ENCODE data around the gene KRT8. TPM values are rescaled to one million over a fixed set of nuclear protein-coding genes. Genes with fewer than 3 reads are reported as not detected.

The KRT8 gene
- total and polyA plus RNA-seq, 4 experiments from 2014 or later = 0.29 to 1.1 (median 0.64) TPM

DNA sequence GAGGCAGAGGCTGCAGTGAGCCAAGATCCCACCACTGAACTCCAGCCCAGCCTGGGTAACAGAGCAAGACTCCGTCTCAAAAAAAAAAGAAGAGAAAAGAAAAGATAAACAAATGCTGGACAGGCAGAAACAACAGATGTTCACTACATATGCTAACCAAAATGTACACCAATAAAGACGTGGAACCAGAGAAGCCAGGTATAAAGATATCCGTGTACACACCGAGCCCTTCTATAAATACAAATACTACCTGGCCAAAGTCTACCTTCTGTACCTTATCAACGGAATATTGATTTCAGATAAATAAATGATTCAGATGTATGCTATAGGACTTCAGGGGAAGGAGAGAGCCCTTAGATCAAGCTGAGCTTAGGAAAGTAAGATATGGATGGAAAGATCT, 10.8 kb upstream of the KRT8 start:
- Mint-ChIP-seq H3K27me3 (peaks cover 9 to 13% of the 10 kb centered on the region in 2 donors), H3K36me3 (no peaks in the 10 kb centered on the region), H3K4me3 (no peak overlapping the region), H3K4me1 (no peaks in the 10 kb centered on the region), H3K27ac (no peak overlapping the region), H3K9me3 (no peaks in the 10 kb centered on the region)
- Histone ChIP-seq H3K9me3 (ENCODE audit: control insufficient read depth in 1 of 2, low read length in 2 of 2) (no peaks in the 10 kb centered on the region), H3K4me1 (ENCODE audit: insufficient read depth, low read length) (no peaks in the 10 kb centered on the region), H3K27me3 (ENCODE audit: insufficient read depth, low read length) (no peaks in the 10 kb centered on the region), H3K4me3 (ENCODE audit: low read length in 2 of 2) (no peak overlapping the region), H3K36me3 (ENCODE audit: insufficient read depth, low read length) (no peaks in the 10 kb centered on the region), H3K27ac (ENCODE audit: low read depth, low read length) (no peak overlapping the region)
- CTCF ChIA-PET (ENCODE audit: partially characterized antibody) = no interaction called here
- POLR2A ChIA-PET (ENCODE audit: partially characterized antibody) = no interaction called here
- intact Hi-C loops (cut with micrococcal nuclease) = no loop called here
- no peak for DNase-seq

DNA sequence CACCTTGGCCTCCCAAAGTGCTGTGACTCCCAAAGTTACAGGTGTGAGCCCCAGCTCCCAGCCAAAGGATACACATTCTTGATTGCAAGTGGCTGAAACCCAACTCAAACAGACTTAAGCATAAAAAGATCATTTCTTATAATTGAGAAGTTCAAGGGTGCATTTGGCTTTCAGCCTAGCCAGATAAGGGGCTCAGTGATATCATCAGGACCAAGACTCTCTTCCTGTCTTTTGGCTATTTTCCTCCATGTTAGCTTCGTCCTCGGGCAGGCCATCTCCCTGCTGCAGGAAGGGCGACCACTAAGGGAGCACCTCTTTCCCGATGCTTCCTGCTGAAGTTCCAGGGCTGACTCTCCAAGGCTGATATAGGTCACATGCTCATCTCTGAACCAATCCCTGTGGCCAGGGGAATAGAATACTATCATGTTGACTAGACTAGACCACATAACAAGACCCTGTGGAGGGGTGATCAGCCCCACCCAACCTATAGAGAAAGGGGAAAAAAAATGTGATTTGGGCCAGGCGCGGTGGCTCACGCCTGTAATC, 9.8 kb upstream of the KRT8 start:
- no peaks in the 10 kb centered on the region for H3K9me3 ChIP-seq (ENCODE audit: control insufficient read depth in 1 of 2, low read length in 2 of 2)

DNA sequence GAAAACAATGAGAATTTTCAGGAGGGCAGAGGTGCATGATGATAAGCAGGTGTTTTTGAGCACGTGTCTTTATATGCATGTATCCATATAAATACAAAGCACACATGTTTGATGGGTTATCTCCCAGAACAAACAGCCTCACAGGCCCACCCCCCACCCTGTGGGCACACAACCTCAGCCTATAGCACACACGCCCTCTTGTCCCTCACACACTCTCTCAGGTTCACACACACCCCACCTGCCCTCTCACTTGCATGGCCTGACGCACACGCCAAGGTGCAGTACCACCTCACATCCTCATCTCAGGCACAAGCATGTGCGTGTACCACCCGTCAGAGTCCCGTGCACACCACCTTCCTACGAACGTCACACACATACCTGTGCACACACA, 8.6 kb upstream of the KRT8 start:
- Mint-ChIP-seq H3K36me3 (no peaks in the 10 kb centered on the region), H3K27me3 (peaks cover 9 to 10% of the 10 kb centered on the region in 2 donors), H3K4me1 (peaks cover 0 to 2% (median under 1%) of the 10 kb centered on the region in 4 donors), H3K4me3 (no peak overlapping the region), H3K9me3 (no peaks in the 10 kb centered on the region), H3K27ac (no peak overlapping the region)
- H3K4me1 ChIP-seq (ENCODE audit: insufficient read depth, low read length) = no peaks in the 10 kb centered on the region
- no peak overlapping the region for H3K27ac ChIP-seq (ENCODE audit: low read depth, low read length)
- POLR2A ChIA-PET (ENCODE audit: partially characterized antibody) = no interaction called here
- no peaks in the 10 kb centered on the region for H3K27me3 ChIP-seq (ENCODE audit: insufficient read depth, low read length)
- no peak overlapping the region for H3K4me3 ChIP-seq (ENCODE audit: low read length in 2 of 2)
- intact Hi-C loops (cut with micrococcal nuclease) = no loop called here
- CTCF ChIA-PET (ENCODE audit: partially characterized antibody) = interaction anchor here (1.4 kb wide), 1 partner anchor 67 kb away, joined by 4 read pairs; no protein-coding TSS in a partner anchor
- no peaks in the 10 kb centered on the region for H3K36me3 ChIP-seq (ENCODE audit: insufficient read depth, low read length)
- H3K9me3 ChIP-seq (ENCODE audit: control insufficient read depth in 1 of 2, low read length in 2 of 2) = no peaks in the 10 kb centered on the region
- DNase-seq = no peak

More for the DNA sequence above, 9.8 kb upstream of the KRT8 start:
- no peaks in the 10 kb centered on the region for H3K4me1 ChIP-seq (ENCODE audit: insufficient read depth, low read length)
- H3K4me1 Mint-ChIP-seq = no peaks in the 10 kb centered on the region
- no peaks in the 10 kb centered on the region for H3K9me3 Mint-ChIP-seq
- no peak overlapping the region for H3K27ac Mint-ChIP-seq
- intact Hi-C loops (cut with micrococcal nuclease) = no loop called here
- H3K36me3 Mint-ChIP-seq = no peaks in the 10 kb centered on the region
- H3K27ac ChIP-seq (ENCODE audit: low read depth, low read length) = no peak overlapping the region
- H3K27me3 ChIP-seq (ENCODE audit: insufficient read depth, low read length) = no peaks in the 10 kb centered on the region
- DNase-seq = no peak
- no peaks in the 10 kb centered on the region for H3K36me3 ChIP-seq (ENCODE audit: insufficient read depth, low read length)
- peak overlapping the region in 1 of 8 donors; percentile 26 for H3K4me3 Mint-ChIP-seq
- H3K4me3 ChIP-seq (ENCODE audit: low read length in 2 of 2) = no peak overlapping the region
- H3K27me3 Mint-ChIP-seq = peaks cover 9 to 13% of the 10 kb centered on the region in 2 donors
- CTCF ChIA-PET (ENCODE audit: partially characterized antibody) = interaction anchor here (1.4 kb wide), 1 partner anchor 66 kb away, joined by 4 read pairs; no protein-coding TSS in a partner anchor
- POLR2A ChIA-PET (ENCODE audit: partially characterized antibody) = no interaction called here

DNA sequence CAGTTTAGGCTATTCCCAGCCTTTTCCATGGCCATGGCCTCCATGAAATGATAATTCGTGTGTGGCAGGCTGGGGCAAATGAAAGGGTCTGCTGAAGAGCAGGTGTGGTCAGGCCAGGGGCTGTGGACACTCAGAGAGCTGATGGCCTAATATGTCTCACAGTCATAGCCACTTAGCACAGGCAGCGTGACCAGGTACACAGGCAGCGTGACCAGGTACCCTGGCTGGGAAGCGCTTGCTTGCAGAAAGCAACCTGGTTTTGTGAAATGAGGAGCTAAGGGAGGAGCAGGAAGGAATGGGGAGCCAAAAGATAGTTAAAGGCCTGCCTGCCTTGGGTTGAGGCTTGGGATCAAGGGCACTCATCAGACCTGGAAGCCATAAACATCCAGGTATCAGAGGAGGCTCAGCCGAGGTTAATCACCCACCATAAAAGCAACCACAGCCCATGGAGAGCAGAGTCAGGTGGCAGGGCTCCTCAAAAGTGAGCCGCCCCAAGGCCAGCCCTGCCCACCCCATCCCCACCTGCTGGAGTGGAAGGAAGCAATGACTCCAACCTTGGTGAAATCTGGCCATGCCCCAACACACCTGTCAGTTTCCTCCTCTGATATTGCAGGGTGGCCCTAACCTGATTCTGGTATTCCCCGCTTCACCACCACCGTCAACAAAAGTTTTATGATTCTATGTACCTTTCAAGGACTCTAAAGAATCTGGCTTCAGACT, 8.0 kb upstream of the KRT8 start:
- Mint-ChIP-seq H3K4me3 (no peak overlapping the region), H3K4me1 (peaks cover 0 to 3% (median 1%) of the 10 kb centered on the region in 4 donors), H3K9me3 (no peaks in the 10 kb centered on the region), H3K36me3 (no peaks in the 10 kb centered on the region), H3K27ac (no peak overlapping the region), H3K27me3 (peaks cover 9 to 10% of the 10 kb centered on the region in 2 donors)
- Histone ChIP-seq H3K27ac (ENCODE audit: low read depth, low read length) (no peak overlapping the region), H3K4me1 (ENCODE audit: insufficient read depth, low read length) (no peaks in the 10 kb centered on the region), H3K27me3 (ENCODE audit: insufficient read depth, low read length) (no peaks in the 10 kb centered on the region), H3K9me3 (ENCODE audit: control insufficient read depth in 1 of 2, low read length in 2 of 2) (no peaks in the 10 kb centered on the region), H3K36me3 (ENCODE audit: insufficient read depth, low read length) (no peaks in the 10 kb centered on the region), H3K4me3 (ENCODE audit: low read length in 2 of 2) (no peak overlapping the region)
- no peak for DNase-seq
- POLR2A ChIA-PET (ENCODE audit: partially characterized antibody) = no interaction called here
- intact Hi-C loops (cut with micrococcal nuclease) = no loop called here
- CTCF ChIA-PET (ENCODE audit: partially characterized antibody) = no interaction called here

DNA sequence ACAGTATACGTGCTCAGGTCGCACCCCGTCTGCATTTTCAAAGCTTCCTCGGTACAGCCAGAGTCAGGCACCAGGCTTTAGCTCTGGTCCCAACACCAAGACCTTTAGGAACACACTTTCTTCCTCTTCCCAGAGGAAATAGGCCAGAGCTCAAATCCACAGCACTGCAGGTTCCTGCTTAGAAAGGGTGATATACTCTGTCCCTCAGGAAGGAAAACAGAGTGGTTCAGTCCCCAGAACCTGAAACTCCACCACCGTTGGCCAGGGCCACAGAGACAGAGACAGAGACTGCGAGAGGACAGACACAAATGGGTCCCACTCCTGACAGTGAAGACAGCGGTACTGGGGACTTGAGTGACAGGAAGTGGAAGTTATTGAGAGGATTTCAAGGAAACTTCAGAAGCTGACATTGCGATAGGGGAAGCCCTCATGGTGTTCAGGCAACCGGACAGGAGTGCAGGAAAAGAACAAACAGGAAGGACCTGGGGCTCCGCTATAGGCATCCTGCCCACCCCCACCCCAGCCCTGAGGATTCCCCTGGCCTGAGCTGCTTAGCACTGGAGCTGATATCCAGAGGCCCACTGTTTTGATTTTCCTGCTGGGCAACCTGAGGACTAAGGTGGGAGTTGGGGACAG, 5.5 kb upstream of the KRT8 start:
- Mint-ChIP-seq H3K9me3 (no peaks in the 10 kb centered on the region), H3K27ac (peak overlapping the region in 1 of 7 donors; percentile 9), H3K4me1 (peaks cover 0 to 3% (median 1%) of the 10 kb centered on the region in 4 donors), H3K4me3 (no peak overlapping the region), H3K36me3 (no peaks in the 10 kb centered on the region), H3K27me3 (peaks cover 7 to 10% of the 10 kb centered on the region in 2 donors)
- ChIA-PET POLR2A (ENCODE audit: partially characterized antibody) (no interaction called here), CTCF (ENCODE audit: partially characterized antibody) (interaction anchor here (0.9 to 1.8 kb wide), 2 partner anchors 25 to 30 kb away, joined by 4 to 7 read pairs; no protein-coding TSS in a partner anchor)
- intact Hi-C loops (cut with micrococcal nuclease) = no loop called here
- no peak overlapping the region for H3K4me3 ChIP-seq (ENCODE audit: low read length in 2 of 2)
- H3K36me3 ChIP-seq (ENCODE audit: insufficient read depth, low read length) = no peaks in the 10 kb centered on the region
- H3K4me1 ChIP-seq (ENCODE audit: insufficient read depth, low read length) = no peaks in the 10 kb centered on the region
- H3K9me3 ChIP-seq (ENCODE audit: control insufficient read depth in 1 of 2, low read length in 2 of 2) = no peaks in the 10 kb centered on the region
- H3K27me3 ChIP-seq (ENCODE audit: insufficient read depth, low read length) = no peaks in the 10 kb centered on the region
- no peak overlapping the region for H3K27ac ChIP-seq (ENCODE audit: low read depth, low read length)
- DNase-seq = no peak

DNA sequence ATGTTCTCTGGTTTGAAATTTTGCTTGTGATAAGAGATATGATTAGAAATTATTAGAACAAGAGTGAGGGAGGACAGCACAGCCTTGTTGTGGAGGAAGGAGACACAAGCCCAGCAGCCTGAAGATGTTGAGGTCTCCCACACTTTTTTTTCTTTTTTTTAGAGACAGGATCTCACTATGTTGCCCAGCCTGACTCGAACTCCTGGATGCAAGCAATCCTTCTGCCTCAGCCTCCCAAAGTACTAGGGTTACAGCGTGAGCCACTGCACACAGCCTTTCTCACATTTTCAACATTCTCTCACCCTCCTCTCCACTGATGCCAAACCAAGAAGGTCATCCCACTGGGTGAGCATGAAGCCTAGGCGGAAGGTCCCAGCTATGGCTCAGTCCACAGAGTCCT, 4.9 kb upstream of the KRT8 start:
- no peak for DNase-seq
- intact Hi-C loops (cut with micrococcal nuclease) = no loop called here

DNA sequence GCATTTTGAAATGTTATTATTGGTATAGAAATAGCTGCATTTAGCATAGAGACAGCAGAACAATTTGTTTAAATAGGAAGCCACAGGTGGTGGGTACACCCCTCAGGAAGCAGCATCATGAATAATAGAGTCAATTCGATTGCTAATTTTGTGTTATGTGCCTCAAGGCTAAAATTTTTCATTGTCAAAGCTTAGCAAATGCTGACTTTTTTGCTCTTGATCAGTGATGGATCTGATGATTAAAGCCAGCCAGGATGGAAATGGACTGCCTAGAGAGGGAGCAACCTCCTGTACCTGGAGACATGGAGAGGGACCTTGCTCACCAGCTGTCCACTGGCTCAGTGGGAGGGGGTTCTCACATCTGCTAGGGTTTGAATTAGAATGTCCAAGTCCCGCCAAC, 4.5 kb upstream of the KRT8 start:
- Histone ChIP-seq H3K4me3 (ENCODE audit: low read length in 2 of 2) (no peak overlapping the region), H3K36me3 (ENCODE audit: insufficient read depth, low read length) (no peaks in the 10 kb centered on the region), H3K9me3 (ENCODE audit: control insufficient read depth in 1 of 2, low read length in 2 of 2) (no peaks in the 10 kb centered on the region), H3K27me3 (ENCODE audit: insufficient read depth, low read length) (no peaks in the 10 kb centered on the region), H3K27ac (ENCODE audit: low read depth, low read length) (no peak overlapping the region), H3K4me1 (ENCODE audit: insufficient read depth, low read length) (no peaks in the 10 kb centered on the region)
- CTCF ChIA-PET (ENCODE audit: partially characterized antibody) = interaction anchor here (1.5 to 1.9 kb wide), 3 partner anchors 25 to 71 kb away, joined by 5 to 10 read pairs (median 7); no protein-coding TSS in a partner anchor
- Mint-ChIP-seq H3K9me3 (no peaks in the 10 kb centered on the region), H3K4me3 (no peak overlapping the region), H3K4me1 (peaks cover 0 to 3% (median 1%) of the 10 kb centered on the region in 4 donors), H3K27me3 (peaks cover 6 to 7% of the 10 kb centered on the region in 2 donors), H3K36me3 (no peaks in the 10 kb centered on the region), H3K27ac (no peak overlapping the region)
- intact Hi-C loops (cut with micrococcal nuclease) = no loop called here
- DNase-seq = no peak
- POLR2A ChIA-PET (ENCODE audit: partially characterized antibody) = no interaction called here

More for the DNA sequence above, 4.9 kb upstream of the KRT8 start:
- H3K27ac ChIP-seq (ENCODE audit: low read depth, low read length) = no peak overlapping the region
- H3K27me3 Mint-ChIP-seq = peaks cover 7 to 8% of the 10 kb centered on the region in 2 donors
- H3K4me3 ChIP-seq (ENCODE audit: low read length in 2 of 2) = no peak overlapping the region
- H3K4me1 Mint-ChIP-seq = peaks cover 0 to 3% (median 1%) of the 10 kb centered on the region in 4 donors
- no peaks in the 10 kb centered on the region for H3K9me3 ChIP-seq (ENCODE audit: control insufficient read depth in 1 of 2, low read length in 2 of 2)
- no peak overlapping the region for H3K4me3 Mint-ChIP-seq
- H3K36me3 Mint-ChIP-seq = no peaks in the 10 kb centered on the region
- POLR2A ChIA-PET (ENCODE audit: partially characterized antibody) = no interaction called here
- H3K27me3 ChIP-seq (ENCODE audit: insufficient read depth, low read length) = no peaks in the 10 kb centered on the region
- no peaks in the 10 kb centered on the region for H3K9me3 Mint-ChIP-seq
- CTCF ChIA-PET (ENCODE audit: partially characterized antibody) = interaction anchor here (1.5 to 1.9 kb wide), 3 partner anchors 25 to 71 kb away, joined by 5 to 10 read pairs (median 7); no protein-coding TSS in a partner anchor
- no peaks in the 10 kb centered on the region for H3K36me3 ChIP-seq (ENCODE audit: insufficient read depth, low read length)
- H3K27ac Mint-ChIP-seq = no peak overlapping the region
- H3K4me1 ChIP-seq (ENCODE audit: insufficient read depth, low read length) = no peaks in the 10 kb centered on the region

Measured in CD4-positive, alpha-beta memory T cell (primary cell).